ENCODE results near the gene PMPCA.
"Not testable (repeated sequence)": the region's sequence is repeated elsewhere in the genome, so short reads cannot be mapped to it uniquely, and the experiment has no call there.

The PMPCA gene

DNA sequence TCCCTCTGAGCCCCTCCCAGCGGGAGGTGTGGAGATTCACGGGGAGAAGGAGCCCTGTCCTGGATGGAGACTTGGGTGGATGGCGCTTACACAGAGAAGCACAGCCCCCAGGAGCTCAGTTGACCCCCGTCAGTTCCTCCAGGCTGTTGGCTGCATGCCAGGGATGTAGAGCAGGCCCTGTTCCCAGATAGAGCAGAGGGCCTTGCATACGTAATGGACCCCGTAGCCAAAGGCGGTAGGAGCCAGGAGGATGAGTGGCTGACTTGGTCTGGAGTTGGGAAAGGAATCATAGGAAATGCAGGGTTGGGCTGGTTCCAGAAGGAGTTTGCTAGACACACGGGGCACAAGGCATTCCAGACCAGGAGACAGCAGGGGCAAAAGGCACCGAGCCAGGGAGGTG lies 2.5 kb downstream of the PMPCA start:
- no peak for DNase-seq (ENCODE audit: low read depth)

DNA sequence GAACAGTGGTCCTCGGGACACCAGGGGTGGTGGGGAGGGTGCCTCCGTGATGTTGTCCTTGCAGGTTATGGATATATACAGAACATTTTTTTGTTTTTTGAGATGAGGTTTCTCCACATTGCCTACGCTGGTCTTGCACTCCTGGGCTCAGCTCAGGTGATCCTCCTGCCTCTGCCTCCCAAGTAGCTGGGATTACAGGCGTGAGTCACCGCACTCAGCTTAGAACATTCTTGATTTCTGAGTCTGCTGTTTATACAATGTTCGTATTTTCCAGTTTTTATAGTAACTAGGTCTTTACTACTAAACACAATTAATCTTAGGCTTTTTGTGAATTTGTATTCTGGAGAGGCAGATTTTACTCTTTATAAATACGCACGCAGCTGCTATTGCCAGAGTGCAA lies 6.0 kb downstream of the PMPCA start:
- no peak for DNase-seq (ENCODE audit: low read depth)

DNA sequence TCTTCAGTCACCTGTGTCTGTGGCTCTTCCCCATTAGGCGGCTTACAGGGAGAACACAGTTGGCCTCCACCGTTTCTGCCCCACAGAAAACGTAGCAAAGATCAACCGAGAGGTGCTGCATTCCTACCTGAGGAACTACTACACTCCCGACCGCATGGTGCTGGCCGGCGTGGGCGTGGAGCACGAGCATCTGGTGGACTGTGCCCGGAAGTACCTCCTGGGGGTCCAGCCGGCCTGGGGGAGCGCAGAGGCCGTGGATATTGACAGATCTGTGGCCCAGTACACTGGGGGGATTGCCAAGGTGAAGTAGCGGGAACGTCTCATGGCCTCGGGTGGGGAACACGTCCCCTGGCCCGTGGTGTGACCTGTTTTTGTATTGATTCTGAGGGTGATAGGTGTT lies 6.5 kb downstream of the PMPCA start:
- DNase-seq (ENCODE audit: low read depth), result no peak

DNA sequence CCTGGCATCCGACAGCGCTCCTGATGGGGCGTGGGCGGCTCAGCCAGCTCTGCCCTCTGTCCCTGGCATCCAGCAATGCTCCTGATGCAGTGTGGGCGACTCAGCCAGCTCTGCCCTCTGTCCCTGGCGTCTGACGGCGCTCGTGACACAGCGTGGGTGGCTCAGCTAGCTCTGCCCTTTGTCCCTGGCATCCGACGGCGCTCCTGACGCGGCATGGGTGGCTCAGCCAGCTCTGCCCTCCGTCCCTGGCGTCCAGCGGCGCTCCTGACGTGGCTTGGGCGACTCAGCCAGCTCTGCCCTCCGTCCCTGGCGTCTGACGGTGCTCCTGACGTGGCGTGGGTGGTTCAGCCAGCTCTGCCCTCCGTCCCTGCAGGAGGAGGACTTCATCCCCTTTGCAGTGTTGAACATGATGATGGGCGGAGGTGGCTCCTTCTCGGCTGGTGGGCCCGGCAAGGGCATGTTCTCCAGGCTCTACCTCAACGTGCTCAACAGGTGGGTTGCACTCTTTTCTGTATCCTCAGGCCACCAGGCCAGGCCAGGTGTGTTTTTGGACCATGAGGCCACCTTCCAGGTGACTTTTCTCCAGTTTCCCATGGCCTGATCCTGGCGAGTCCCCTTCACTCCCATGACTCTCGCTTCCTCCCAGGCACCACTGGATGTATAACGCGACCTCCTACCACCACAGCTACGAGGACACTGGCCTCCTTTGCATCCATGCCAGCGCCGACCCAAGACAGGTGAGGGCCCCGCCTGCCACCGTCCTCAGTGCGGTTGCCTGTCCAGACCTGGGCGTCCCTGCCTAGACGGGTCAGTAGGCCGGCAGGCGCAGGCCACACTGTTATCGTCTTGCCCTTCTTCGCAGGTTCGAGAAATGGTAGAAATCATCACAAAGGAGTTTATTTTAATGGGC lies 8.0 kb downstream of the PMPCA start:
- DNase-seq (ENCODE audit: low read depth), result no peak

DNA sequence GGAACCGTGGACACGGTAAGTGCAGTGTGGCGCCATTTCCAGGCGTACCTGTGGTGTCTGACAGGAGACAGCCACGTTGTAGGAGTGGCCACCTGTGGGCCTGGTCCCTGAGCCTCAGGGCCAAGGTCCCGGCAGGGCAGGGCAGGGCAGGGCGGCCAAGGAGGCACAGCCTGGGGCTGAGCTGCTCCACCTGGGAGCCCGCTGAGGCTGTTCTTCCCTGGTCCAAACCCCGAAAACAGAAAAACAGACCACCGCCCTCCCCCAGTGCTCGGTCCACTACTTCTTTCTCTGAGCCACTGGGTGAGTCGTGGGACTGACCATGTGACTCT lies 8.6 kb downstream of the PMPCA start:
- DNase-seq (ENCODE audit: low read depth), result no peak

DNA sequence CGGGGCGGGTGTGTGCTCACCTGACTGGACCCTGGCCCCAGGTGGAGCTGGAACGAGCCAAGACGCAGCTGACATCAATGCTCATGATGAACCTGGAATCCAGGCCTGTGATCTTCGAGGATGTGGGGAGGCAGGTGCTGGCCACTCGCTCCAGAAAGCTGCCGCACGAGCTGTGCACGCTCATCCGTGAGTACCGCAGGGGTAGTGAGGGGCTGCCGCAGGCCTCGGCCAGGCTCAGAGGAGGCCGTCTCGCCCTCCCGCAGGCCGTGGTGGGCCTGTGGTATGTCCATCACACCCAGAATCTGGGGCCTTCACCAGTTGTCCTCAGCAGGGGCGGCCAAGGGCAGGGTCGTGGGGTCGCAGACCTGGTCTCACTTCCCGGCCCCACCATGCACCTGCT lies 11.3 kb downstream of the PMPCA start:
- DNase-seq (ENCODE audit: low read depth), result no peak

DNA sequence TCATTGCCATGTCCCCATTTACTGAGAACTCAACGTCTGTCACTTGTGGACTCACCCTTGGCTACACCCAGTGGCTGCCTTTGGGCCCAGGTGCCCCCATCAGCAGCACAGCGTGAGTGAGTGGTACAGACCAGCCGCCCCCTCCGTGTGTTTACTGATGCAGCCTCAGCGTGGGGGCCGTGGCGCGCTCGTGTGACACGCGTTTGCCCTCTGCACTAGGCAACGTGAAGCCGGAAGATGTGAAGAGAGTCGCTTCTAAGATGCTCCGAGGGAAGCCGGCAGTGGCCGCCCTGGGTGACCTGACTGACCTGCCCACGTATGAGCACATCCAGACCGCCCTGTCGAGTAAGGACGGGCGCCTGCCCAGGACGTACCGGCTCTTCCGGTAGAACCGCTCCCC lies 12.4 kb downstream of the PMPCA start:
- DNase-seq (ENCODE audit: low read depth), result no peak

DNA sequence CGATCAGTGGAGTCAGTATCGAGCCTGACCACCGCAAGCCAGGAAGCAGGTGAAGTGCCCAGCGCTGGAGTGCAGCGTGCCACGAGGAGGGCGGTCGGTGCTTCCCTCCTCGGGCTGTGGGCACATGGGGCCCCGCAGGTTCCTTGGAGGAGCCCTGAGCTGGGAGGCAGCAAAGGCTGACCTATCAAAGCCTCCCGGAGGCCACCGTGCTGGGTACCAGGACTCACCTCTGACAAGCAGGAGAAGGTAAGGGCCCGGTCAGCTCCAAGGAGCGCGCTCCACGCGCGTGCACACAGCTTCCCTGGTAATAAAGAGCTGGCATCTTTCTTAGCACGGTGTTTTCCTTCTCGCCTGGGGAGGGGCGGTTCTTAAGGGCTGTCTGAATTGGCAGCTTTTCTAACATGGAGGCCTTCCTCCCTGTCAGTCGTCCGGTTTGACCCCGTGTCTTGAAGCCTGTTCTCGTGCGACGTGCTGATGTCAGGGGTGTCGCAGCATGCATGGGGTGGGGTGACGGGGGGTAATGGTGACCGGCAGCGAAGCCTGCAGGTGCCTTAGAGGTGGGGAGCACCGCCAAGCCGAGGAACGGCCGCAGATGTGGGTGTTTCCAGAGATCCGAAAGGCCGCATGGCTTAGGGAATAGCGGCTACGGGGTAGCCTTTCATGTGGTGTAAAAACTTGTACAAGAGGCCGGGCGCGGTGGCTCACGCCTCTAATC lies 13.1 kb downstream of the PMPCA start:
- no peak for DNase-seq (ENCODE audit: low read depth)

DNA sequence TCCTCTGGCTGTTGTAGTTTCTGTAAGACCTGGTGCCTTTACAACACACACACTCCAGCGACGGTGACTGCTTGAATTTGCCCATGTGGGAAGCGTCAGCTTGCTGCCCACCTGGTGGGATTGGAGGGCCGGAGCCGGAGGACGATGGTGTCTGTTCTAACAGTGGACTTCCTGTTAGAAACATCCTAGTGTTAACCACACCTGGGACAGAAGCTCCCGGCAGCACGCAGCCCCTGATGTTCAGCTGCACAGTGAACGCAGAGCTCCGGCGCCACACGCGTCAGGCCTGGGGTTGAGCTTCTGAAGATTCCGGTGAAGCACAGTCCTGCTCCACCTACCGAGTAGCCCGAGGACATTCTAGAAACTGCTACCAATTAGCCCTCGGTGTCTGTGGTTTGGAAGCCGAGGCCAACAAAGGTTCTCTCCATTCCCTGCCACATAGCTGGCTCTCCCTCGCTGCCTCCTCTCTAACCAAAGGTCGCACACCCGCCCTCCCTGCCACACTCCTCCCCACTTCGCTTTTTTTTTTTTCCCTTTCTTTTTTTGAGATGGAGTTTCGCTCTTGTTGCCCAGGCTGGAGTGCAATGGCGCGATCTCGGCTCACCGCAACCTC lies 14.4 kb downstream of the PMPCA start:
- DNase-seq (ENCODE audit: low read depth), result no peak

DNA sequence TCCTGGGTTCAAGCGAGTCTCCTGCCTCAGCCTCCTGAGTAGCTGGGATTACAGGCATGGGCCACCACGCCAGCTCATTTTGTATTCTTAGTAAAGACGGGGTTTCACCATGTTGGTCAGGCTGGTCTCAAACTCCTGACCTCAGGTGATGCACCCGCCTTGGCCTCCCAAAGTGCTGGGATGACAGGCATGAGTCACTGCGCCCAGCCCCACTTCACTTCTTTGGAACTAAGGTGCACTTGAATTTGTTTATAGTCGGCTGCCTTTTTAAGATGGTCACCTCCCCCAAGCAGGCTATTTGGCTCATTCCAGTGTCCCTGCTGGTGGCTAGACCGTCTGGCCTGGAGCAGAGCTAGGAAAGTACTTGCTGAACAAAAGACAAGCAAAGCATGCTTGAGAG lies 14.9 kb downstream of the PMPCA start:
- not testable (repeated sequence) for DNase-seq (ENCODE audit: low read depth)

DNA sequence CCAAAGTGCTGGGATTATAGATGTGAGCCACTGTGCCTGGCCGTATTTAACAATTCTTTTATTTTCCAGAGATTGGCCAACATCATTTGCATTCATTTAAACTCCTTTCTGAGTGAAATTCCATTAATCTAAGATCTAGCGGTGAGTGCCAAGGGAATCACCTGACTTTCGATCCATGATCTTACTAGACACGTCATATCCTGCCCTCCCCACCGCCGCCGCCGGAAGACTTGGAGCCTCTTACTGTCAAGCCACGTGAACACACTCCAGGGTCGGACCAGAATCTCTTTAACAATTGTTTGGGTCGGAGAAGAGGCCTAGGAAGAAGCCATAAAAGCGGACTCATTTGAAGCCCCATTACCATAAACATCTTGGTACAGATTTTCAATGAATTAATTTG lies 16.3 kb downstream of the PMPCA start:
- no peak for DNase-seq (ENCODE audit: low read depth)

DNA sequence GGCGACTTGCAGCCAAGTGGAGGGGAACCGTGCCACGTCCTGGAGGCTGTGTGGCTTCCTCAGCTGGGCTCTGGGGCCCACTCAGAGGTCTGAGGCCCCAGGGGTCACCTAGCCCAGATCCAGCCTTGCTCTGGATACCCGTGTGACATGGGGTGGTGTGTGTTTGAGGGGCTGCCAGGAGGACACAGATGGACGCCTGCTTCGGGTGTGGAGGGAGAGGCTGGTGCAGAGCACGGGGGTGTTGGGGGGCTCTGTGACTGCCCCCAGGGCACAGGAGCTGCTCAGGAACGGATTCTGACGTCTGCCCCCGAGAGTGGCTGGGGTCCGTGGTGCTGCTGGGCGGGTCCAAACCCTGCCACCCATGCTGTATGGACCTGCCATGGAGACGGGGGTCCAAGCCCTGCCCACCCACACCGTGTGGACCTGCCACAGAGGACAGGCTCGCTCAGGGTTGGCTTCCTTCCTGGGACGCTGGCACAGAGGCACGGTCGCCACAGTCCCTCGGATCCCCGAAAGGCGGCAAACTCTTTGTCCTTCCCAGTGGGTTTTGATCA lies 18.7 kb downstream of the PMPCA start:
- DNase-seq (ENCODE audit: low read depth), result no peak

DNA sequence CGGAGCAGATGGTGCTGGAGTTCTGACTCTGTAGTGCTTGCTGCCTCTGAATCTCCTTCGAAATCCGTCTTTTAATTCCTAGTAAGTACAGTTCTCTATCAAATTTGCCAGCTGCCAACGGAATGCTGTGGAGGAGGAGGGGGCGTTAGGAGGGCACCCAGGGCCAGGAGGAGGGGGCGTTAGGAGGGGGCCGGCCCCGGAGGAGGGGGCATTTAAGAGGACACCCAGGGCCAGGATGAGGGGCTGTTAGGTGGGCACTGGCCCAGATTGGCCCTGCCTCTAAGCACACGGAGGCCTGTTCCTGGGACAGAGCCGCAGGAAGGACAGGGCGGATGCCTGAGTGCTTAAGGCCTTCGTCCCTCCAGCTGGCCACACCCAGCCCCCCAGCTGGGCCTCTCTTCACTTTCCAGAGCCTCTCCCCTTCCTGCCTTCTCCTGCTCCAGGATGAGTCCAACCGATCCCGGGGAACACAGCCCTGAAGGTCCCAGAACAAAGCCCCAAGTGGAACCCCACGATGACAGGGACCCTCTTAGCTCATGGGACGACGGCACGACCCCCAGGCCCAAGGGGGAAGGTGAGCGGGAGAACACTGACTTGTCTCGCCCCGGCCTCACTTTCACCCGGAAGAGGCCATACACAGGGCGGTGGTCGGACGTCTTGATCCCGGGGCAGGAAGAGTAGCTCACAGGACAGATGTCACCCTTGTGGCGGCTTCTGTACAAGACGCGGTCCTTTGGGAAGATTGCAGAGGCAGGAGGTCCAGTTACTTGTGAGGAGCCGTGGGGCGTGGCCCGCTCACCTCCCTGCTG lies 19.4 kb downstream of the PMPCA start:
- DNase-seq (ENCODE audit: low read depth), result no peak

DNA sequence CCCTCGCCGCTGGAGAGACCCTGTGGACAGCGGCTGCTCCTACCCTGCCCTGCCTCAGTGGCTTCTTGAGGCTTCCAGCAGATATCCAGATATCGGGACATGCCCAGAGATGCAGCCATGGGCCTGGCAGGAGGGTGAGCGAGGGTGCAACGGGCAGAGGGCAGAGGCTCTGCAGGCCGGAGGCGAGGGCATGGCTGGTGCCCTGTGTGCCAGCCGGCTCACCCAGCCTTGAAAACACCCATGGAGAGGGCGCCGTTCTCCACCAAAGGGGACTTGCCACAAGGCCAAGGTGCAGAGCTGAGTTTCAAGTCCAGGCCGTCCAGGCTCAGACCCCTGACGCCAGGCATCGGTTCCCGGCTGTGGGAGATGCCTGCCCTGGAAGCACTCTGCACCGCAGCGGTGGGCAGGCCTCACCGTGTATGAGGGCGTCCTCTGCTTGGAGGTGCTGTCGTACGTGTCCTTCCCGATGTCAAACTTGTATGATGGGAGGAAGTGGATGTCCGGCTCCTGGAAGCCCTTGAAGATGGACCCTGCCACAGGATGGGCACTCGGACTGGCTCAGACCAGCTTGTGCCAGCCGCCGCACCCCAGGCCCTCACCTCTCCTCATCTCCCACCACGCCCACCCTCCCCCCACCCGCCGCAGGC lies 20.3 kb downstream of the PMPCA start:
- DNase-seq (ENCODE audit: low read depth), result no peak

DNA sequence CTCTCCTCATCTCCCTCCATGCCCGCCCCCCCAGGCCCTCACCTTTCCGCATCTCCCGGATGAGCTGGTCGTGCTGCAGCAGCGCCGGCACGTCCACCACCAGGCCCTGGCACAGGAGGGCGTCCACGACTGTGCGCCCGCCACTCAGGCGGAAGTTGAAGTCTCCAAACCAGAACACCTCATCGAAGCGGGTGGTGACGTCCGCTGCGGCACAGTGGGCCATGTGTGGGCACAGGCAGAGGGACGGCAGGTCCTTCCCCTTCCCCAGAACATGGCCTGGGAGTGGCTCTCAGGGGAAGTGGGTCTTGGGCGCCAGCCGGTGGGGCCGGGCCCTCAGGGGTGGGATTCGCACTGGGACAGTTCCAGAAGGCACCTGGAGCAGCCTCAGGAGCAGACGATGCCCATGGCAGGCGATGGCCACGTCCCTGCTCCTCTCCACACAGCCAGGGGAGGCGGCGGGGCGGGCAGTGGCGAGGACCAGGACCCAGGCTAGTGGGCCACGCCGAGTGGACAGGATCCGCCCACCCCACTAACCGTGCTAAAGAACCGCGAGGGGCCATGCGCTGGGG lies 21.4 kb downstream of the PMPCA start:
- no peak for DNase-seq (ENCODE audit: low read depth)

DNA sequence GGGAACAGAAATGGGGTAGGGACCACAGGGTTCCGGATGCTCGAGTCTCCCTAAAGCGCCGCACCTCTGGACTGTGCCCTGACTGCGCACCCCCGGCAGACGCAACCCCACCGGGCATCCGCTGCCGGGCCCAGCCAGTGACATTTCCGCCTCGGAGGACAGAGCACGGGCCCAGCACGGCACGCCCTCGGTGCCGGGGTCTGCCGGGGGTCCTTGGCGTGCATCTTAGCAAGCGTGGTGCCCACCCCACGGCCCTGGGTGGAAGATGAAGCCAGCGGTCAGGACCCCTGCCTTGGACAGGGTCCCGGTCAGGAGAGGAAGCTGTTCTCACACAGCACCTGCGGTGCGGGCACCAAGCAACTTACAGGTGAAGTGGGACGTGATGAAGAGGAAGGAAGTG lies 22.1 kb downstream of the PMPCA start:
- DNase-seq (ENCODE audit: low read depth), result no peak

DNA sequence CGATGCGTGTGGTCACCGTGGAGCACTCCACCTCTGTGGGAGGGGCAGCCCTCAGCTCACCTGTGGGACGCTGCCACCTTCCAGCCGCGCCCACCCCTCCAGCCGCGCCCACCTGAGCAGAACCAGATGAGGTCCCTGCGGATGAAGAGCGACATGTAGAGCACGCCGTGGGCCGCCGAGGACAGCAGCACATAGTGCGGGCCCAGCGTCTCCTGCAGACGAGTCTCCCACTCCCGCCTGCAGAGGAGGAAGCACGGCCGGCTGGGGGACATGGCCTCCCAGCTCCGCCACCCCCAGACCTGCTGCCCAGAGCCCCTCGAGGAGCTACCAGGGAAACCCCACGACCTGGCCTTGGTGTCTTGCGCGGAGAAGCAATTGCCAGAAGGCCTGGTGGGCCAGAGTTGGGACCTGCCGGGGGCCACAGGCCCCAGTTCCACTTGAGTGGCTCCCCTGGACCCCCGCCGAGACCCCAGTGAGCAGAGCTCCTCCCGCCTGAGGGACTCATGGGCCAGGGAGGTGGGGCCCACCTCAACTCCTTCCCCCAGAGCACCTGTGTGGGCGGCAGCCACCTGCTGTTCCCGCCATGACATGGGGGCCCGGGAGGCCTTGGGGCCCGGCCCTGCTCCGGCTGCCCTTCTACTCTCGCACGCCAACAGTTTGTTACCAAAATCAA lies 22.7 kb downstream of the PMPCA start:
- DNase-seq (ENCODE audit: low read depth), result no peak

DNA sequence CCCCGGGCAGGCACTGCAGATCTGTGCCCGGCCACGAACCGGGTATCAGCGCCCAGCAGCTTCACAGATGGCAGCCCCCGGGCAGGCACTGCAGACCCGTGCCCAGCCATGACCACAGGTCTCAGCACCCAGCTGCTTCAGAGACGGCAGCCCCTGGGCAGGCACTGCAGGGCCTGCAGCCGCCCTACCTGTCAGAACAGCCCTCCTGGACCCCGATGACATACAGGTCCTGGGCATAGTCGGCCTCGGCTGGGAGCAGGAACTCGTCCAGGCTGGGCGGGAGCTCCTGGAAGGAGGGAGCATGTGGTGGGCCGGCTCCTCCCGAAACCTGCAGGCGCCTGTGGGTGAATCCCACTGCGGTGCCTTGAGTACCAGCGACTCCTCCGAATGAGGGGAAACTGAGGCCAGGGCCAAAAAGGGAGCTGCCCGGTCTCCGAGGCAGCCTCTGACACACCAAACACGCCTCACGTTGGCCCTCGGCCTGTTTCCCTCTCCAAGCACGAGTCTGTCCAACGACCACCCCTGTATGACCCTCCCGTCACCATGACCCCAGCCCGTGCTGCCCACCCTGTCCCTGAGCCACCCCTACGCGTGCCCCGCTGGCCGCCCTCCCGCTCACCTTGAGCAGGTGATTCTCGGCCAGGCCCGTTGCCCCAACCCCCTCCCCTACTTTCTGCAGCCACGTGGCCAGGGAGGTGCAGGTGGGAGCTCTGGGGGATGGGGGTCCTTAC lies 23.6 kb downstream of the PMPCA start:
- no peak for DNase-seq (ENCODE audit: low read depth)

DNA sequence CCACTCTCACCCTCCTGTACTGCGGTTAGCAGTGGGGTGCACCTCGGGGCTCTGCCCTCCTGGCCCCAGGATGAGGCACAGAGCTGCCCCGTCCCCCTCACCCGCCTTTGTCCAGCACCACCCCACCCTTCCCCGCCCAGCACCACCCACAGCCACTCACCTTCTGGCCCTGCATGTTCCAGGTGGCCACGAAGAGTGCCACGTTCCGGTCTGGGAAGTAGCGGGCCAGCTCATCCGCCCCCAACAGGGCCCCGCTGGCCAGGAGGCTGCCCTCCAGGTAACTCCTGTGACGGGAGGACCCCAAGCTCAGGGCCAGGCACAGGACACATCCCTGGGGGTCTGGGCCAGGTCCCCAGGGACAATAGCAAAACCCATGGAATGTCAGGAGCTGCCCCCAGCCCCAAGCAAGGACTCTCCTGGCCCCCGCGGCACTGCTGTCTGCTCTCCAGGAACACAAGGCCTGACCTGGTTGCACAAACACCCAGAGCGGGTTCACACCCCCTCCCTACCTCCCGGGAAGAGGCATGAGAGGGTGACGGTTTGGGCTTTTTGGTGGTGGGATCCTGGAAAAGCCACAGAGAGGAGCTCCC lies 24.2 kb downstream of the PMPCA start:
- DNase-seq (ENCODE audit: low read depth), result no peak
